H1 (cell line): ENCODE results near the gene IFT122. TPM values are rescaled to one million over a fixed set of nuclear protein-coding genes. Genes with fewer than 3 reads are reported as not detected.

ENCODE experiments used
- CTCF ChIA-PET: fragments of 300-600 bp; sonication (Branson Sonifier 250); formaldehyde crosslinking; loops from one replicate; lab custom pipeline; 2021; ENCODE audit not compliant: partially characterized antibody; lab: Charles Lee
- POLR2A ChIA-PET: fragments of 300-600 bp; sonication (Branson Sonifier 250); formaldehyde crosslinking; loops from one replicate; lab custom pipeline; 2021; ENCODE audit warnings: inconsistent platforms; ENCODE audit not compliant: partially characterized antibody; lab: Charles Lee
- DNase-seq, 2 experiments: peaks; one replicate each; pipeline versions ENCODE4 v3.0.0 to v3.0.0-alpha.2; 2010 to 2022; ENCODE audit warnings: low spot score in 2 of 2, low read depth in 1 of 2, mixed read lengths in 1 of 2
- FAIRE-seq: peaks from 2 replicates; lab custom pipeline; 2011; peaks lifted over from hg19 to GRCh38; lab: Jason Lieb, UNC
- H2AFZ ChIP-seq: 2 replicates; pipeline ENCODE4 v1.8.1; 2012; ENCODE audit warnings: low read length, inconsistent platforms
- H2AK5ac ChIP-seq: 2 replicates; pipeline ENCODE4 v1.6.1; 2013; ENCODE audit warnings: low read depth, low read length
- H2BK120ac ChIP-seq: replicated peaks from 2 replicates; pipeline ENCODE3; 2013; ENCODE audit warnings: low read depth, low read length, inconsistent platforms
- H2BK12ac ChIP-seq: 2 replicates; pipeline ENCODE4 v1.6.1; 2013; ENCODE audit warnings: low read depth, low read length
- H2BK15ac ChIP-seq: 2 replicates; pipeline ENCODE4 v1.6.1; 2013; ENCODE audit warnings: low read length
- H2BK20ac ChIP-seq: 2 replicates; pipeline ENCODE4 v1.6.1; 2013; ENCODE audit warnings: low read length
- H2BK5ac ChIP-seq: 2 replicates; pipeline ENCODE4 v1.6.1; 2013; ENCODE audit warnings: low read depth, low read length
- H3K14ac ChIP-seq: 2 replicates; pipeline ENCODE4 v1.6.1; 2013; ENCODE audit warnings: inconsistent platforms; ENCODE audit not compliant: insufficient read length
- H3K18ac ChIP-seq: 2 replicates; pipeline ENCODE4 v1.6.1; 2013; ENCODE audit warnings: low read length; ENCODE audit errors: extremely low read depth
- H3K23ac ChIP-seq: 2 replicates; pipeline ENCODE4 v1.6.1; 2013; ENCODE audit warnings: inconsistent platforms; ENCODE audit not compliant: insufficient read length
- H3K23me2 ChIP-seq: 2 replicates; pipeline ENCODE4 v1.6.1; 2013; ENCODE audit warnings: low read depth, low read length
- H3K27ac ChIP-seq: 2 replicates; pipeline ENCODE4 v1.6.1; 2011; ENCODE audit warnings: low read depth, low read length, inconsistent platforms
- H3K27me3 ChIP-seq, 4 experiments: replicated peaks in 1 of 4; 1 replicate in 1 of 4; 2 replicates in 3 of 4; pipeline versions ENCODE4 v1.6.1 to v1.8.1; 2011 to 2013; ENCODE audit warnings: low read length in 3 of 4, mild to moderate bottlenecking in 3 of 4, inconsistent platforms in 2 of 4, mixed read lengths in 2 of 4, moderate library complexity in 1 of 4; ENCODE audit not compliant: control insufficient read depth in 3 of 4, insufficient read depth in 3 of 4; ENCODE audit errors: extremely low read depth in 1 of 4
- H3K36me3 ChIP-seq, 4 experiments: 2 replicates each; pipeline versions ENCODE4 v1.6.1 to v1.8.1; 2011 to 2013; ENCODE audit warnings: mild to moderate bottlenecking in 4 of 4, low read length in 3 of 4, moderate library complexity in 2 of 4, control low read depth in 1 of 4, inconsistent platforms in 1 of 4; ENCODE audit not compliant: insufficient read depth in 4 of 4, control insufficient read depth in 2 of 4
- H3K4ac ChIP-seq: replicated peaks from 2 replicates; pipeline ENCODE3; 2013; ENCODE audit warnings: low read length, low read depth, mixed read lengths, inconsistent platforms; ENCODE audit not compliant: insufficient read length
- H3K4me1 ChIP-seq, 4 experiments: replicated peaks in 1 of 4; 1 replicate in 1 of 4; 2 replicates in 3 of 4; pipeline versions ENCODE4 v1.6.1 to v1.8.1; 2011 to 2013; ENCODE audit warnings: low read length in 3 of 4, inconsistent platforms in 2 of 4, mixed read lengths in 1 of 4; ENCODE audit not compliant: insufficient read depth in 4 of 4, control insufficient read depth in 3 of 4
- H3K4me2 ChIP-seq, 2 experiments: 2 replicates each; pipeline versions ENCODE4 v1.6.1 to v1.8.1; 2011 to 2013; ENCODE audit warnings: low read depth in 2 of 2, low read length in 2 of 2, control low read depth in 1 of 2, inconsistent platforms in 1 of 2, mild to moderate bottlenecking in 1 of 2; ENCODE audit not compliant: insufficient read depth in 1 of 2
- H3K4me3 ChIP-seq, 4 experiments: fragments of 200-600, 300-600 bp in 1 of 4; sonication (generic), shearing (Covaris generic), sonication (Bioruptor Twin) in 1 of 4; 2 replicates each; pipeline versions ENCODE4 v1.5.1 to v1.8.1; 2011 to 2016; ENCODE audit warnings: low read length in 4 of 4, low read depth in 3 of 4, control low read depth in 2 of 4, inconsistent platforms in 2 of 4, mild to moderate bottlenecking in 2 of 4, mixed read lengths in 1 of 4, moderate library complexity in 1 of 4; ENCODE audit not compliant: insufficient read depth in 2 of 4; ENCODE audit errors: extremely low read depth in 1 of 4
- H3K56ac ChIP-seq: replicated peaks from 2 replicates; pipeline ENCODE3; 2013; ENCODE audit warnings: low read depth, mild to moderate bottlenecking, mixed read lengths, low read length, inconsistent platforms; ENCODE audit not compliant: insufficient read length
- H3K79me1 ChIP-seq: 2 replicates; pipeline ENCODE4 v1.6.1; 2013; ENCODE audit warnings: low read depth, low read length, control low read depth
- H3K79me2 ChIP-seq, 2 experiments: 2 replicates each; pipeline versions ENCODE4 v1.6.1 to v1.8.1; 2012 to 2013; ENCODE audit warnings: low read length in 2 of 2, mild to moderate bottlenecking in 2 of 2, inconsistent platforms in 1 of 2; ENCODE audit not compliant: insufficient read depth in 2 of 2, control insufficient read depth in 1 of 2
- H3K9ac ChIP-seq, 4 experiments: replicated peaks in 1 of 4; 1 replicate in 1 of 4; 2 replicates in 3 of 4; pipeline versions ENCODE4 v1.6.1 to v1.8.1; 2011 to 2013; ENCODE audit warnings: low read depth in 3 of 4, low read length in 3 of 4, control low read depth in 2 of 4, mild to moderate bottlenecking in 2 of 4, moderate library complexity in 2 of 4, inconsistent platforms in 1 of 4; ENCODE audit errors: extremely low read depth in 1 of 4
- H3K9me3 ChIP-seq, 2 experiments: 2 replicates each; pipeline versions ENCODE4 v1.6.1 to v1.8.1; 2012 to 2013; ENCODE audit warnings: mild to moderate bottlenecking in 2 of 2, moderate library complexity in 2 of 2, control low read depth in 1 of 2, inconsistent platforms in 1 of 2, low read depth in 1 of 2, low read length in 1 of 2, mixed read lengths in 1 of 2; ENCODE audit not compliant: insufficient read depth in 2 of 2
- H4K20me1 ChIP-seq, 2 experiments: replicated peaks in 1 of 2; 2 replicates each; pipeline versions ENCODE3 to v1.8.1; 2011 to 2013; ENCODE audit warnings: inconsistent platforms in 2 of 2, low read length in 2 of 2, mild to moderate bottlenecking in 1 of 2; ENCODE audit not compliant: insufficient read depth in 2 of 2, control insufficient read depth in 1 of 2
- H4K5ac ChIP-seq: 2 replicates; pipeline ENCODE4 v1.6.1; 2013; ENCODE audit warnings: low read length, low read depth, mixed read lengths, inconsistent platforms; ENCODE audit not compliant: insufficient read length
- H4K8ac ChIP-seq: 2 replicates; pipeline ENCODE4 v1.8.0; 2013; ENCODE audit warnings: mild to moderate bottlenecking, moderate library complexity, low read length, inconsistent platforms; ENCODE audit not compliant: insufficient read depth; ENCODE audit errors: extremely low read depth
- H4K91ac ChIP-seq: replicated peaks from 2 replicates; pipeline ENCODE3; 2013; ENCODE audit warnings: low read length, mixed read lengths, inconsistent platforms; ENCODE audit not compliant: insufficient read length
- CHD2 ChIP-seq: IDR thresholded peaks from 2 replicates; pipeline ENCODE4 v1.6.1; 2012; ENCODE audit warnings: low read length, improper control_type of control experiment
- YY1 ChIP-seq: IDR thresholded peaks from 2 replicates; pipeline ENCODE4 v1.6.1; 2011; ENCODE audit warnings: low read depth, mild to moderate bottlenecking, low read length
- WGBS, 2 experiments: shearing (Covaris generic) in 1 of 2; methylation state at CpG; one replicate each; pipeline versions ENCODE4 v1.1.6 to v1.1.7; 2013 to 2015; ENCODE audit warnings: low lambda C conversion rate in 2 of 2, mixed read lengths in 2 of 2, inconsistent platforms in 1 of 2, low coverage in 1 of 2, missing lambda C conversion rate in 1 of 2; ENCODE audit not compliant: insufficient replicate concordance in 2 of 2, insufficient coverage in 1 of 2, insufficient read length in 1 of 2; ENCODE audit errors: extremely low coverage in 1 of 2, missing lambda C conversion rate in 1 of 2; 5-methylcytosine and 5-hydroxymethylcytosine counted together
- polyA plus RNA-seq, 7 experiments: library from polyadenylated mRNA; depleted of rRNA in 3 of 7; stranded (reverse) in 5 of 7; unstranded in 2 of 7; fragments of >200 nt in 5 of 7; fragments of 200-250 nt in 2 of 7; gene quantifications; 1 replicate in 5 of 7; 2 replicates in 1 of 7; 4 replicates in 1 of 7; pipeline versions ENCODE4 v1.2.1 to v1.2.3, GENCODE V29; 2011 to 2013; ENCODE audit warnings: missing spikeins in 2 of 7, mixed read lengths in 2 of 7
- total RNA-seq: library from RNA; stranded (reverse); fragmentation: NEBNext Ultra II Directional; extraction: Animal tissue kit (Norgen Biotek cat#: 25700); gene quantifications from 2 replicates; pipeline ENCODE4 v1.2.1, GENCODE V29; 2021

The IFT122 gene
- total and polyA plus RNA-seq, 2 of the 8 experiments (the other 6 are each of a cell fraction or from before 2014, with no cell fraction given), result 23.7 to 25.1 TPM

DNA sequence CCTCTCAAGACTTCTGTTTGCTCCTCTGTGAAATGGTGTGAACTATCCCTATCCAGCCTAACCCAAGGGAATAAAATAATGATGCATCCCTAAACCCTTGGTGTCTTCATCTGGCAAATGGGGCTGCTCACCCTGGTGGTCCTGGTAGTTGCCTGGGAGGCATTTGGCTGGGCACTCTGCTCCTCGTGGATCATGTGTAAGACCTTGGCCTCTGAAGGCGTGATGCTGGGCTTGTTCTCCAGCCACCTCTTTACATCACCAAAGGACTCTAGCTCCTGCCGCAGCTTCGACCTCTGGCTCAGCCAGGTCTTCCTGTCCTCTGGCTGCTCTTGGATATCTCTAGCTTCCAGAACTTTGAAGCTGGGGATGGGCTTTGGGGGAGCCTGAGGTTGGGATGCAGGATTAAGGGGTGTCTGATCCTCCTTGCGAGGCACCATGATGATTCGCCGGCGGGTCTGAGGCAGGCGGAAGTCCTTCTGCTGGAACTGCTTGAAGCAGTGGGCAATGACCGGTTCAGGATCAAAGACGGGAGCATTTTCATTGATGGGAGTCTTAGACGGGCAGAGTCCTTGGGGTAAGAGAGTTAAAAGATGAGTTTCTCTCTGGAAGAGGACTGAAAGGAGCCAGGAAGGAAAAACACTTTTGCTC lies 18.7 kb upstream of the IFT122 start:
- DNase-seq (no peak), FAIRE-seq (no peak)
- peaks cover 0 to 11% (median 9%) of the 10 kb centered on the region in 4 experiments; a peak in 6 of 7 replicates for H3K4me1 ChIP-seq
- H3K4me3 ChIP-seq, result no peak overlapping the region
- no peak overlapping the region for H4K91ac ChIP-seq
- H3K23me2 ChIP-seq, result no peaks in the 10 kb centered on the region; the same call in 1 of the 2 replicates
- H2AK5ac ChIP-seq, result no peak overlapping the region
- no peak overlapping the region for H2BK12ac ChIP-seq
- ChIA-PET POLR2A (interaction anchor here (0.7 kb wide), 1 partner anchor 8 kb away, joined by 3 read pairs; no protein-coding TSS in a partner anchor), CTCF (interaction anchor here (1.1 to 2.3 kb wide), 6 partner anchors 12 to 252 kb away, joined by 3 to 9 read pairs (median 5); no protein-coding TSS in a partner anchor)
- 88% methylated on average over 12 of the region's 12 CpGs; no CpG with 5 or more reads in 1 of the 2 experiments for WGBS, 2 experiments
- no peaks in the 10 kb centered on the region for H3K9me3 ChIP-seq
- no peak overlapping the region for H2AFZ ChIP-seq
- H2BK5ac ChIP-seq, result no peak overlapping the region
- H2BK20ac ChIP-seq, result no peak overlapping the region
- H3K4ac ChIP-seq, result no peak overlapping the region
- no peak overlapping the region for H3K18ac ChIP-seq
- no peak overlapping the region for H3K14ac ChIP-seq
- no peak overlapping the region for H3K27ac ChIP-seq
- no peaks in the 10 kb centered on the region for H3K79me1 ChIP-seq
- H3K4me2 ChIP-seq, result no peak overlapping the region
- no peak overlapping the region for H3K23ac ChIP-seq
- no peak overlapping the region for H3K9ac ChIP-seq
- H2BK15ac ChIP-seq, result no peak overlapping the region; the same call in 1 of the 2 replicates
- no peak overlapping the region for H2BK120ac ChIP-seq
- no peak overlapping the region for H4K5ac ChIP-seq
- no peak overlapping the region for H4K8ac ChIP-seq
- no peak overlapping the region for H3K56ac ChIP-seq
- H4K20me1 ChIP-seq, result no peaks in the 10 kb centered on the region
- H3K36me3 ChIP-seq, result no peaks in the 10 kb centered on the region
- H3K27me3 ChIP-seq, result peaks cover 0 to 5% (median 0%) of the 10 kb centered on the region in 4 experiments; a peak in 2 of 7 replicates
- H3K79me2 ChIP-seq, result no peaks in the 10 kb centered on the region
- TF ChIP-seq YY1 (no peak), CHD2 (no peak)
